GM12864 (cell line): Measurements from ENCODE around the gene TPGS1.

Experiments
- DNase-seq: peaks from one replicate; pipeline ENCODE4 v3.0.0-alpha.2; 2011; ENCODE audit warnings: low read depth
- H3K4me3 ChIP-seq: 2 replicates; pipeline ENCODE4 v1.5.1; 2011; ENCODE audit warnings: mild to moderate bottlenecking, low read depth, low read length, control low read depth
- TF ChIP-seq, protein P1 (sequence below): IDR thresholded peaks from 2 replicates; pipeline ENCODE4 v1.5.1; 2011; ENCODE audit warnings: low read depth, mild to moderate bottlenecking, moderate library complexity, low read length, control low read depth, inconsistent platforms; ENCODE audit errors: missing control alignments

TPGS1 gene

DNA sequence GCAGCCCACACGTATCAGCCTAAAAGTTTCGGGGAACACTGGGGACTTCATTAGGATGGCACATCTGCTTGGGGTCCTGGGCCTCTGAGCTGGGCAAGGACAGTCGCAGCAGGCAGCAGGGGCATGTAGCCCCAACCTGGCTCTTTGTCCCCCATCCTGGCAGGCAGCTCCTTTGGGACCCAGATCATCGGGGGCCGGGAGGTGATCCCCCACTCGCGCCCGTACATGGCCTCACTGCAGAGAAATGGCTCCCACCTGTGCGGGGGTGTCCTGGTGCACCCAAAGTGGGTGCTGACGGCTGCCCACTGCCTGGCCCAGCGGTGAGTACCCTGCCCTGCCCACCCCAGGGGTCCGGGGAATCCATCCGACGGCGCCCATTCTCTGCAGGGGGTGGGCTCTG lies 39.8 kb downstream of the TPGS1 start:
- no peak overlapping the region for H3K4me3 ChIP-seq
- DNase-seq: no peak
- TF ChIP-seq, protein P1, sequence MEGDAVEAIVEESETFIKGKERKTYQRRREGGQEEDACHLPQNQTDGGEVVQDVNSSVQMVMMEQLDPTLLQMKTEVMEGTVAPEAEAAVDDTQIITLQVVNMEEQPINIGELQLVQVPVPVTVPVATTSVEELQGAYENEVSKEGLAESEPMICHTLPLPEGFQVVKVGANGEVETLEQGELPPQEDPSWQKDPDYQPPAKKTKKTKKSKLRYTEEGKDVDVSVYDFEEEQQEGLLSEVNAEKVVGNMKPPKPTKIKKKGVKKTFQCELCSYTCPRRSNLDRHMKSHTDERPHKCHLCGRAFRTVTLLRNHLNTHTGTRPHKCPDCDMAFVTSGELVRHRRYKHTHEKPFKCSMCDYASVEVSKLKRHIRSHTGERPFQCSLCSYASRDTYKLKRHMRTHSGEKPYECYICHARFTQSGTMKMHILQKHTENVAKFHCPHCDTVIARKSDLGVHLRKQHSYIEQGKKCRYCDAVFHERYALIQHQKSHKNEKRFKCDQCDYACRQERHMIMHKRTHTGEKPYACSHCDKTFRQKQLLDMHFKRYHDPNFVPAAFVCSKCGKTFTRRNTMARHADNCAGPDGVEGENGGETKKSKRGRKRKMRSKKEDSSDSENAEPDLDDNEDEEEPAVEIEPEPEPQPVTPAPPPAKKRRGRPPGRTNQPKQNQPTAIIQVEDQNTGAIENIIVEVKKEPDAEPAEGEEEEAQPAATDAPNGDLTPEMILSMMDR: no peak

DNA sequence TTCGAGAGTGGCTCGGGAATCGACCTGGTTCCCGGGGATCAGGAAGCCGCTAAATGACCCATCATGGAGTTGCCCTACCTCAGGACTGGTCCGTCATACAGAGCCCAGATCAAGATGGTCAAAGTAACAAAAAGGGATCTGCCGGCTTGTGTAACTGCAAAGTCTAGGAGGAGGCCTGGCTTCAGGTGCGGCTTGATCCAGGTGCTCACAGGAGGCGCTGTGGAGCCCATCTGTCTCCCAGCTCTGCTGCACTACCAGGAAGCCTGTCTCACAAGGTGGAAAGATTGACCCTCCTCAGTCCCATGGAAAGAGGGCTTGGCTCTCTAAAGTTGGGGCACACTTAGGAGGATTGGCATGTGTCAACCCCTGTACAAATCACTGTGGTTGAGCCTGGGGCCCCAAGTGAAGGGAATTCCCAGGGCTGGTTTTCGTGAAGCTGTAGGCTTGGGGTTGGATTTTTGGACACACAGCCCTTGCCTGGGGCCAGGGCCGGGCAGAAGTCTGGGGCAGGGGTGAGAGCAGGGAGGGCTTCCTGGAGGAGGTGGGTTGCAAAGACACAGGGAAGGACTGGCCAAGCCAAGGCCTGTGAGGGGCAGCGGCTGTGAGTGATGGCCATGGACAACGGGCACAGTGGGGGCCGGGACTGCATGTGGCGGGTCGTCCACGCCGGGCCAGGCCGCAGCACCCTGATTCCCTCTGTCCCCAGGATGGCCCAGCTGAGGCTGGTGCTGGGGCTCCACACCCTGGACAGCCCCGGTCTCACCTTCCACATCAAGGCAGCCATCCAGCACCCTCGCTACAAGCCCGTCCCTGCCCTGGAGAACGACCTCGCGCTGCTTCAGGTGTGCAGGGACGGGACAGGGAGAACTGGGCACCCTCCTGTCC lies 40.8 kb downstream of the TPGS1 start:
- TF ChIP-seq, protein P1: peak; percentile 17
- no peak for DNase-seq
- H3K4me3 ChIP-seq: no peak overlapping the region

DNA sequence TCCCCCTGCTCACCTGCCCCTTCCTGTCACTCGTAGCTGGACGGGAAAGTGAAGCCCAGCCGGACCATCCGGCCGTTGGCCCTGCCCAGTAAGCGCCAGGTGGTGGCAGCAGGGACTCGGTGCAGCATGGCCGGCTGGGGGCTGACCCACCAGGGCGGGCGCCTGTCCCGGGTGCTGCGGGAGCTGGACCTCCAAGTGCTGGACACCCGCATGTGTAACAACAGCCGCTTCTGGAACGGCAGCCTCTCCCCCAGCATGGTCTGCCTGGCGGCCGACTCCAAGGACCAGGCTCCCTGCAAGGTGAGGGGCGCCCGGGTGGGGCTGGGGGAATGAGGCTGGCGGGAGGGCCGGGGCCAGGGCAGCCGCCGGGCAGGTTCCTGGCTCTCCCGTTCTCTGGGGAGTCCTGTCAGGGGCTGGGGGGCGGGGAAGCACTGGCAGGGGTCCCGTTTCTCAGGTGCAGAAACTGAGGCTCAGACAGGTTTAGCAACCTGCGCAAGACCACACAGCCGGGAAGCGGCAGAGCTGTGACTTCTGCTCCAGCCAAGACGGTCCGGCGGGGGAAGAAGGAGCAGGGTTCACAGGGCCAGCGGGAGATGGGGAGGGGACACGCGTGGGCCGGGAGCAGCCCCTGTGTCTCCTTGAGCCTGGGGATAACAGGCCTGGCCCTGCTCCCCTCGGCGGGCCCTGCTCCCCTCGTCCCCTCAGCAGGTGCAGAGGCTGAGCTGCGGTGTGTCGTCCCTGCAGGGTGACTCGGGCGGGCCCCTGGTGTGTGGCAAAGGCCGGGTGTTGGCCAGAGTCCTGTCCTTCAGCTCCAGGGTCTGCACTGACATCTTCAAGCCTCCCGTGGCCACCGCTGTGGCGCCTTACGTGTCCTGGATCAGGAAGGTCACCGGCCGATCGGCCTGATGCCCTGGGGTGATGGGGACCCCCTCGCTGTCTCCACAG lies 41.9 kb downstream of the TPGS1 start:
- DNase-seq: no peak
- H3K4me3 ChIP-seq: no peak overlapping the region
- TF ChIP-seq, protein P1: no peak

DNA sequence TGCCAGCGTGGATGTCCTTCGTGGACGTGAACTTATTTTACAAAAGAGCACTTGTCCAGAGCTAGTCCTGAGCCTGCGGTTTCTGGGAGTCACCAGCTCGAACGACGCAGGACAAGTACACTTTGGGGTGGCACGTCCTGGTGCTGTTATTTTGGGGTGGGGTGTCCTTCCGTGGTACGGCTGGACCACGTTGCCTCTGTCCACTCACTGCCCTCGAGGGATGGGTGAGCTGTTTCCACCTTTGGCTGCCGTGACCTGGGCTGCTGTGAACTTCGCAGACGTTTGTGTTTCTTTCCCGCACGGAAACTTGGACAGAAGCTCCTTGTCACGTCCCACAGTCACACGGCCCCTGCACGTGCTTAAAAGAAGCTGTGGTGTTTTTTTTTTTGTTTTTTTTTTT lies 47.5 kb downstream of the TPGS1 start:
- H3K4me3 ChIP-seq: no peak overlapping the region
- no peak for DNase-seq
- TF ChIP-seq, protein P1: no peak

- no peak overlapping the region for H3K4me3 ChIP-seq
- TF ChIP-seq, protein P1: no peak
- no peak for DNase-seq
Observed at GRCh38 chr19:555474-555808, 48.1 kb downstream of the TPGS1 start.

- DNase-seq: no peak
- no peak overlapping the region for H3K4me3 ChIP-seq
- TF ChIP-seq, protein P1: no peak
Observed at GRCh38 chr19:556611-557382, 49.5 kb downstream of the TPGS1 start.
